ES-I3 (cell line): ENCODE data around the gene ZNF735.
"Not testable (repeated sequence)": the region's sequence is repeated elsewhere in the genome, so short reads cannot be mapped to it uniquely, and the experiment has no call there.

Experiments
- H3K36me3 ChIP-seq: 2 replicates; pipeline ENCODE4 v1.6.1; 2013; ENCODE audit warnings: mild to moderate bottlenecking, low read length, control low read depth, moderate library complexity; ENCODE audit not compliant: insufficient read depth
- H3K4me1 ChIP-seq: 2 replicates; pipeline ENCODE4 v1.6.1; 2013; ENCODE audit warnings: mild to moderate bottlenecking, control low read depth, low read length; ENCODE audit not compliant: insufficient read depth
- H3K9ac ChIP-seq: 2 replicates; pipeline ENCODE4 v1.6.1; 2013; ENCODE audit warnings: low read depth, mild to moderate bottlenecking, low read length, moderate library complexity
- H3K9me3 ChIP-seq: 2 replicates; pipeline ENCODE4 v1.6.1; 2013; ENCODE audit warnings: mild to moderate bottlenecking, low read length, moderate library complexity; ENCODE audit not compliant: control insufficient read depth, insufficient read depth

The ZNF735 gene

GRCh38 chr7:64223366-64223765 is 16.4 kb downstream of the ZNF735 start:
- H3K9me3 ChIP-seq, result peaks cover 2% of the 10 kb centered on the region; the same call in 1 of the 2 replicates
- H3K36me3 ChIP-seq, result no peaks in the 10 kb centered on the region
- H3K9ac ChIP-seq, result no peak overlapping the region
- H3K4me1 ChIP-seq, result no peaks in the 10 kb centered on the region

- not testable (repeated sequence) for H3K36me3 ChIP-seq, H3K4me1 ChIP-seq, H3K9ac ChIP-seq, H3K9me3 ChIP-seq
These were observed 21.2 kb downstream of the ZNF735 start, which contains the start of gene ZNF679 for GRCh38 chr7:64228174-64228573. ZNF679 (plus strand) TSS chr7:64228474; CDS start chr7:64249118, 20,644 bp downstream.

- Histone ChIP-seq H3K9ac (no peak overlapping the region), H3K4me1 (no peaks in the 10 kb centered on the region), H3K9me3 (peaks cover 4% of the 10 kb centered on the region; the same call in 1 of the 2 replicates), H3K36me3 (no peaks in the 10 kb centered on the region)
These were observed 59.4 kb downstream of the ZNF735 start for GRCh38 chr7:64266341-64266919.
